GM18507 (cell line): ENCODE results near the gene CAMSAP3.

ENCODE experiments used
- DNase-seq: peaks from one replicate; pipeline ENCODE4 v3.0.0; 2011; ENCODE audit warnings: low read depth; ENCODE audit not compliant: insufficient read length; ENCODE audit errors: extremely low spot score
- FAIRE-seq: peaks from 2 replicates; lab custom pipeline; 2011; peaks lifted over from hg19 to GRCh38; lab: Jason Lieb, UNC

CAMSAP3 gene

GRCh38 chr19:7595466-7596133 is at the start of gene CAMSAP3:
Gene CAMSAP3, plus strand, starts transcription at chr19:7595863. Its CDS starts 140 bp downstream, at chr19:7596003.
- FAIRE-seq, result no peak
- no peak for DNase-seq

- DNase-seq, result no peak
- FAIRE-seq, result no peak
These were observed 49.8 kb upstream of the CAMSAP3 start for GRCh38 chr19:7545904-7546303.

GRCh38 chr19:7547159-7547558 is 48.5 kb upstream of the CAMSAP3 start:
- FAIRE-seq (no peak), DNase-seq (no peak)

GRCh38 chr19:7549429-7550148 is 46.1 kb upstream of the CAMSAP3 start:
- FAIRE-seq, result no peak
- no peak for DNase-seq

GRCh38 chr19:7550169-7550770 is 45.4 kb upstream of the CAMSAP3 start:
- DNase-seq (no peak), FAIRE-seq (no peak)

- FAIRE-seq (no peak), DNase-seq (no peak)
These were observed 44.5 kb upstream of the CAMSAP3 start for GRCh38 chr19:7550987-7551761.

GRCh38 chr19:7552781-7553180 is 42.9 kb upstream of the CAMSAP3 start:
- FAIRE-seq, result no peak

GRCh38 chr19:7554565-7554964 is 41.1 kb upstream of the CAMSAP3 start:
- no peak for DNase-seq
- no peak for FAIRE-seq

More at GRCh38 chr19:7552781-7553180, 42.9 kb upstream of the CAMSAP3 start:
- DNase-seq, result no peak

GRCh38 chr19:7554990-7555864 is 40.4 kb upstream of the CAMSAP3 start:
- DNase-seq (peak; percentile 35), FAIRE-seq (no peak)

- no peak for DNase-seq
- FAIRE-seq, result no peak
These were observed 38.9 kb upstream of the CAMSAP3 start for GRCh38 chr19:7556696-7557315.

GRCh38 chr19:7558667-7559066 is 37.0 kb upstream of the CAMSAP3 start:
- no peak for FAIRE-seq
- no peak for DNase-seq

- FAIRE-seq (no peak), DNase-seq (no peak)
These were observed 36.6 kb upstream of the CAMSAP3 start for GRCh38 chr19:7559102-7559501.

GRCh38 chr19:7560255-7560654 is 35.4 kb upstream of the CAMSAP3 start:
- DNase-seq (no peak), FAIRE-seq (no peak)

- FAIRE-seq, result no peak
- DNase-seq, result no peak
These were observed 34.3 kb upstream of the CAMSAP3 start for GRCh38 chr19:7561325-7561724.

GRCh38 chr19:7562646-7563393 is 32.8 kb upstream of the CAMSAP3 start:
- no peak for DNase-seq
- no peak for FAIRE-seq

GRCh38 chr19:7564866-7565265 is 30.8 kb upstream of the CAMSAP3 start:
- FAIRE-seq (no peak), DNase-seq (no peak)

- no peak for FAIRE-seq
- DNase-seq, result no peak
These were observed 30.3 kb upstream of the CAMSAP3 start for GRCh38 chr19:7565332-7565731.

- DNase-seq, result no peak
- no peak for FAIRE-seq
These were observed 24.9 kb upstream of the CAMSAP3 start for GRCh38 chr19:7570761-7571160.
